ENCODE measurements around the gene PRRX2. TPM values are rescaled to one million over a fixed set of nuclear protein-coding genes. Genes with fewer than 3 reads are reported as not detected.

PRRX2 gene
- total RNA-seq, 1 experiment from 2014 or later: 10.7 TPM

- TF ChIP-seq, protein P1, sequence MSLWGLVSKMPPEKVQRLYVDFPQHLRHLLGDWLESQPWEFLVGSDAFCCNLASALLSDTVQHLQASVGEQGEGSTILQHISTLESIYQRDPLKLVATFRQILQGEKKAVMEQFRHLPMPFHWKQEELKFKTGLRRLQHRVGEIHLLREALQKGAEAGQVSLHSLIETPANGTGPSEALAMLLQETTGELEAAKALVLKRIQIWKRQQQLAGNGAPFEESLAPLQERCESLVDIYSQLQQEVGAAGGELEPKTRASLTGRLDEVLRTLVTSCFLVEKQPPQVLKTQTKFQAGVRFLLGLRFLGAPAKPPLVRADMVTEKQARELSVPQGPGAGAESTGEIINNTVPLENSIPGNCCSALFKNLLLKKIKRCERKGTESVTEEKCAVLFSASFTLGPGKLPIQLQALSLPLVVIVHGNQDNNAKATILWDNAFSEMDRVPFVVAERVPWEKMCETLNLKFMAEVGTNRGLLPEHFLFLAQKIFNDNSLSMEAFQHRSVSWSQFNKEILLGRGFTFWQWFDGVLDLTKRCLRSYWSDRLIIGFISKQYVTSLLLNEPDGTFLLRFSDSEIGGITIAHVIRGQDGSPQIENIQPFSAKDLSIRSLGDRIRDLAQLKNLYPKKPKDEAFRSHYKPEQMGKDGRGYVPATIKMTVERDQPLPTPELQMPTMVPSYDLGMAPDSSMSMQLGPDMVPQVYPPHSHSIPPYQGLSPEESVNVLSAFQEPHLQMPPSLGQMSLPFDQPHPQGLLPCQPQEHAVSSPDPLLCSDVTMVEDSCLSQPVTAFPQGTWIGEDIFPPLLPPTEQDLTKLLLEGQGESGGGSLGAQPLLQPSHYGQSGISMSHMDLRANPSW (CRISPR knock-in tag; conservative IDR thresholded peaks at IDR 0.05; ENCODE audit: low read depth): no peak
- no peak for TF ChIP-seq OVOL2 (CRISPR knock-in tag; IDR thresholded peaks at IDR 0.05; ENCODE audit: borderline replicate concordance)
- no peak for TF ChIP-seq E2F5 (CRISPR knock-in tag; IDR thresholded peaks at IDR 0.05)
- no peak for TF ChIP-seq USF1 (CRISPR knock-in tag; IDR thresholded peaks at IDR 0.05)
- no peak for TF ChIP-seq KAT7 (CRISPR knock-in tag; IDR thresholded peaks at IDR 0.05; ENCODE audit: borderline replicate concordance)
- TF ChIP-seq, protein P2, sequence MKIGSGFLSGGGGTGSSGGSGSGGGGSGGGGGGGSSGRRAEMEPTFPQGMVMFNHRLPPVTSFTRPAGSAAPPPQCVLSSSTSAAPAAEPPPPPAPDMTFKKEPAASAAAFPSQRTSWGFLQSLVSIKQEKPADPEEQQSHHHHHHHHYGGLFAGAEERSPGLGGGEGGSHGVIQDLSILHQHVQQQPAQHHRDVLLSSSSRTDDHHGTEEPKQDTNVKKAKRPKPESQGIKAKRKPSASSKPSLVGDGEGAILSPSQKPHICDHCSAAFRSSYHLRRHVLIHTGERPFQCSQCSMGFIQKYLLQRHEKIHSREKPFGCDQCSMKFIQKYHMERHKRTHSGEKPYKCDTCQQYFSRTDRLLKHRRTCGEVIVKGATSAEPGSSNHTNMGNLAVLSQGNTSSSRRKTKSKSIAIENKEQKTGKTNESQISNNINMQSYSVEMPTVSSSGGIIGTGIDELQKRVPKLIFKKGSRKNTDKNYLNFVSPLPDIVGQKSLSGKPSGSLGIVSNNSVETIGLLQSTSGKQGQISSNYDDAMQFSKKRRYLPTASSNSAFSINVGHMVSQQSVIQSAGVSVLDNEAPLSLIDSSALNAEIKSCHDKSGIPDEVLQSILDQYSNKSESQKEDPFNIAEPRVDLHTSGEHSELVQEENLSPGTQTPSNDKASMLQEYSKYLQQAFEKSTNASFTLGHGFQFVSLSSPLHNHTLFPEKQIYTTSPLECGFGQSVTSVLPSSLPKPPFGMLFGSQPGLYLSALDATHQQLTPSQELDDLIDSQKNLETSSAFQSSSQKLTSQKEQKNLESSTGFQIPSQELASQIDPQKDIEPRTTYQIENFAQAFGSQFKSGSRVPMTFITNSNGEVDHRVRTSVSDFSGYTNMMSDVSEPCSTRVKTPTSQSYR (CRISPR knock-in tag; IDR thresholded peaks at IDR 0.05): no peak
- no peak for TF ChIP-seq SMAD3 (CRISPR knock-in tag; IDR thresholded peaks at IDR 0.05; ENCODE audit: borderline replicate concordance)
- no peak for TF ChIP-seq FOXJ3 (CRISPR knock-in tag; IDR thresholded peaks at IDR 0.05; ENCODE audit: borderline replicate concordance)
Observed at GRCh38 chr9:129656795-129657390, 8.6 kb upstream of the PRRX2 start (continued).

DNA sequence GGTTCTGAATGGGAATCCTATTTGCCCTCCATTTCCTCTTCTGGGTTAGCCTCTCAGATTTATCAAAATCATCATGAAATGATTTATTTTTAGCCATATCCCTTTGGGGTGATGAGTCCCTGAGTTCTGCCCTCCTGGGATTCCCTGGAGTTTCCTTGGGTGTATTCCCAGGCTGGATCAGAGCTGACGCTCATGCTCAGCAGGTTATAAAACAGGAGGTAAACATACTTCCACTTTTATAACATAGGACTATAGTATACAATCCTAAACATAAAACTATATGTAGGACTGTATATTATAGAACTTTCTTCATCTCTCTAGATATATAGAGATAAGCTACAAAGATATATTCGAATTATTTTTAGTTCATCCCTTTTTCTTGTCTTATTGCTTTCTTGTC lies 4.4 kb upstream of the PRRX2 start:
- Mint-ChIP-seq H3K27ac (no peak overlapping the region), H3K27me3 (ENCODE audit: low read depth) (peaks cover 35% of the 10 kb centered on the region), H3K9me3 (no peaks in the 10 kb centered on the region), H3K4me3 (no peak overlapping the region), H3K4me1 (peaks cover 3% of the 10 kb centered on the region; the same call in 1 of the 2 replicates), H3K36me3 (no peaks in the 10 kb centered on the region)
- no peak for TF ChIP-seq IRF1 (CRISPR knock-in tag; IDR thresholded peaks at IDR 0.05)
- no peak for TF ChIP-seq GRHL2 (CRISPR knock-in tag; IDR thresholded peaks at IDR 0.05; ENCODE audit: insufficient replicate concordance, severe bottlenecking)
- TF ChIP-seq USF1 (CRISPR knock-in tag; IDR thresholded peaks at IDR 0.05): no peak
- TF ChIP-seq, protein P3, sequence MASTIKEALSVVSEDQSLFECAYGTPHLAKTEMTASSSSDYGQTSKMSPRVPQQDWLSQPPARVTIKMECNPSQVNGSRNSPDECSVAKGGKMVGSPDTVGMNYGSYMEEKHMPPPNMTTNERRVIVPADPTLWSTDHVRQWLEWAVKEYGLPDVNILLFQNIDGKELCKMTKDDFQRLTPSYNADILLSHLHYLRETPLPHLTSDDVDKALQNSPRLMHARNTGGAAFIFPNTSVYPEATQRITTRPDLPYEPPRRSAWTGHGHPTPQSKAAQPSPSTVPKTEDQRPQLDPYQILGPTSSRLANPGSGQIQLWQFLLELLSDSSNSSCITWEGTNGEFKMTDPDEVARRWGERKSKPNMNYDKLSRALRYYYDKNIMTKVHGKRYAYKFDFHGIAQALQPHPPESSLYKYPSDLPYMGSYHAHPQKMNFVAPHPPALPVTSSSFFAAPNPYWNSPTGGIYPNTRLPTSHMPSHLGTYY (CRISPR knock-in tag; IDR thresholded peaks at IDR 0.05): no peak
- no peak for TF ChIP-seq E2F5 (CRISPR knock-in tag; IDR thresholded peaks at IDR 0.05)
- no peak for TF ChIP-seq PRRX2 (CRISPR knock-in tag; IDR thresholded peaks at IDR 0.05)
- TF ChIP-seq, protein P1 (CRISPR knock-in tag; conservative IDR thresholded peaks at IDR 0.05; ENCODE audit: low read depth): no peak
- TF ChIP-seq SMAD3 (CRISPR knock-in tag; IDR thresholded peaks at IDR 0.05; ENCODE audit: borderline replicate concordance): no peak
- no peak for TF ChIP-seq ESRRA (CRISPR knock-in tag; IDR thresholded peaks at IDR 0.05; ENCODE audit: borderline replicate concordance)
- TF ChIP-seq SP1 (CRISPR knock-in tag; conservative IDR thresholded peaks at IDR 0.05): no peak
- TF ChIP-seq MXD4 (CRISPR knock-in tag; IDR thresholded peaks at IDR 0.05; ENCODE audit: borderline replicate concordance): no peak
- no peak for TF ChIP-seq ZNF232 (CRISPR knock-in tag; IDR thresholded peaks at IDR 0.05)
- TF ChIP-seq, protein P4, sequence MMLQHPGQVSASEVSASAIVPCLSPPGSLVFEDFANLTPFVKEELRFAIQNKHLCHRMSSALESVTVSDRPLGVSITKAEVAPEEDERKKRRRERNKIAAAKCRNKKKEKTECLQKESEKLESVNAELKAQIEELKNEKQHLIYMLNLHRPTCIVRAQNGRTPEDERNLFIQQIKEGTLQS (CRISPR knock-in tag; conservative IDR thresholded peaks at IDR 0.05): no peak
- POLR2A ChIA-PET: no interaction called here
- ATAC-seq (no peak), DNase-seq (ENCODE audit: low spot score) (no peak)
- CTCF ChIA-PET: interaction anchor here (1.8 to 2.7 kb wide), 2 partner anchors 19 to 76 kb away, joined by 8 to 10 read pairs; partner anchors contain the start of gene ASB6

Measured in WTC11 (cell line).